Measurements from ENCODE around the gene SEMA5B.

Gene SEMA5B

DNA sequence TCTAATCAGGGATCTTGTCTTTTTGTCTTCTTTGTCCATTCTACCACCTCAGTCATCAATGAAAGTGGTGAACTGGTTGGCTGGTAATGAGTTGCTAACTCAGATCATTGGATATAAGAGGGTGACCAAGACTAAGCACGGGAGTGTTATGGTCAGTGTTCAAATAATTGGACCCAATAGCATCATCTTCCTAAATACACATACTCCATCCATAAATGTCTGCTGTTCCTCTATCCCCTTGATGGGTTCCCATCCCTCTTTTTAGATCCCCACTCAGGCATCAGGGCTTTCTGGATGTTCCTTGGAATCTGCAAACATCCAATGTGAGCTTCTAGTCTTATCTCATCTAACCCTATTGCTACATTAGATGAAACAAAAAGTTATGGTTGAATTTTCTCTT, 3.5 kb downstream of the SEMA5B start:
- no peak for DNase-seq (ENCODE audit: low spot score)

DNA sequence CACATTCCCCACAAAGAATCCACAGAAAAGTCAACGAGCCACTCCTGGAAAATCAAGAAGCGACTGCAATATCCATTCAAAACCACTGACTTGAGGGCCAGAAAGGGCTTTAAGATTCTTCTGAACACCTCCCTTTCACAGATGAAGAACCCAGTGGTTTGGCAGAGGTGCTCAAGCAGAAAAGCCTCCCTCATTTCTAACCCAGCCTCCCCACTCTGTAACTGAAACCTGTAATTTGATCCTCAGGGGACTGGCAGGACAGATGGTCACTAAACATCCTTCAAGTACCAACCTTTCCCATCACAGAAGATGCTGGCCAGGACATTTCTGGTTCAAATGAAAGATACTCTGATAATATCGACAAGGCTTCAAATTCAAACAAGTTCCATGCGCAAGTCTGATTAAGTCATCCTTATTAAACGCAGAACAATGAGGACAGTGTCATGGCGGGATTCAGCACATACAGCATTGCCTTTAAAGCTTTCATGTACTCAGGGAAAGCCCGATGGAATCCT, 5.5 kb downstream of the SEMA5B start:
- DNase-seq (ENCODE audit: low spot score), result no peak

GRCh38 chr3:123021388-123021787, 6.2 kb downstream of the SEMA5B start:
- DNase-seq (ENCODE audit: low spot score), result no peak

DNA sequence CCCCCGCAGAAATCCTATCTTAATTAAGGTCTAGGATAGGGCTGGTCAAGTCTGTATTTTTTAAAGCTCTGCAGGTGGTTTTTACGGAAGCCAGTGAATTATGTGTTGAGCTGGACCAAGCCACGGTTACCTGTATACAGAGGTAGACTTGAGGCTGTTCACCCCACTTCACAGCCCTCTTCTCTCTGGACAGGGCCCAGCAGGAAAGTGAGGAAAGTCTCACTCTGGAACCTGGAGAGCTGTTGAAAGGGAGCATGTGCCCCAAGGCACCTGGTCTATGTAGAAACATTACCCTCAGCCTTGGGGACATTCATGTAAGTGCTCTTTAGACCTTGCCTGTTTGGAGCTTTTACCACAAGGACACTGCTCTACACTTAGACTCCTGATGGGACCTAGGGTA, 6.9 kb downstream of the SEMA5B start:
- DNase-seq (ENCODE audit: low spot score), result no peak

- no peak for DNase-seq (ENCODE audit: low spot score)
These were observed 8.0 kb downstream of the SEMA5B start for GRCh38 chr3:123019591-123019990.

DNA sequence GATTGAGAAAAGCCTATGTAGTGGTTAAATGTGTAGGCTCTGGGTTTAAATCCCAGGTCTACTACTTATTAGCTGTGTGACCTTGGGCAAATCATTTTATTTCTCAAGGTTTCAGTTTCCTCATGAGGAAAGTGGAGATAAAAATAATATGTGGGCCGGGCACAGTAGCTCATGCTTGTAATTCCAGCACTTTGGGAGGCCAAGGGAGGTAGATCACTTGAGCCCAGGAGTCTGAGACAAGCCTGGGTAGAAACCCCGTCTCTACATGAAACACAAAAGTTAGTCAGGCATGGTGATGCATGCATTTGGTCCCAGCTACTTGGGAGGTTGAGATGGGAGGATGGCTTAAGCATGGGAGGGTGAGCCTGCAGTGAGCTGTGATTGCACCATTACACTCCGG, 8.4 kb downstream of the SEMA5B start:
- no peak for DNase-seq (ENCODE audit: low spot score)

GRCh38 chr3:123018683-123019082, 8.9 kb downstream of the SEMA5B start:
- DNase-seq (ENCODE audit: low spot score), result no peak

- DNase-seq (ENCODE audit: low spot score), result no peak
These were observed 12.0 kb downstream of the SEMA5B start for GRCh38 chr3:123015596-123015995.

DNA sequence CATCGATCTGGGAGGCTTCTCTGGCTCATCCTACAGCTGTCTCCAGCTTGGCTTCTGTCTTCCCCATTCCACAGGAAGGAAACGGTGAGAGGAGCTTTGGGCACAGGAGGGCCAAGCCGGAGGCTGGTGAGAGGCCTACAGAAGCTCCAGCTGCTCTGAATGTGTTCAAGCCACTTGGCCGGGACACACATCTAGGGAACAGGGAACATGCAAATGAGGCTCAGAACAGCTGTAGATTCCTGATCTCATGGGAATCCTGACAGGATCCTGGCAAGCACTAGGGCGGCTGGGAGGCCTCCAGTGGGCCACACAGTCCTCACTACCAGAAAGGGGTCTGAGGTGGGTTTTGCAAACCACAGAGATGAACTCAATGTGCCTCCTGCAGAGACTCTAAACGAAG, 13.7 kb downstream of the SEMA5B start:
- DNase-seq (ENCODE audit: low spot score), result no peak

GRCh38 chr3:123012652-123013051, 14.9 kb downstream of the SEMA5B start:
- DNase-seq (ENCODE audit: low spot score), result no peak

GRCh38 chr3:123011447-123011846, 16.1 kb downstream of the SEMA5B start:
- DNase-seq (ENCODE audit: low spot score), result no peak

DNA sequence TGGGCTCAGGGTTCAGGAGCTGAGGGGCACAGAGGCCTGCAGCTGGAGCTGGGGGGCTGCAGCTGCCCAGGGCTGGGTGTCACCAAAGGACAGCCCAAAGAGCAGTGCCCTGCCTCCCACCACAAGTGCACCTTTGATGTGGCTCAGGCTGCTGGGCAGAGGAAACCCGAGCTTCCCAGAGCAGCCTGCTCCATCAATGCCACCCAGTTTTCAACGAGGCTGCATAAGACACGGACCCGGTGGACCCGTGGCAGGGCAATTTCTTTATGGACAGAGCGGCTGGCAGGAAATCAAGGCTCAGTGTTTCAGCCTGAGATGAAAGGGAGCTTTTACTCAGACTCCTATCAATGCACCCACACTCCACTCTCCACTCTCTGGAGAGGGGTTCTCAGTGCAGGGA, 18.7 kb downstream of the SEMA5B start:
- no peak for DNase-seq (ENCODE audit: low spot score)

DNA sequence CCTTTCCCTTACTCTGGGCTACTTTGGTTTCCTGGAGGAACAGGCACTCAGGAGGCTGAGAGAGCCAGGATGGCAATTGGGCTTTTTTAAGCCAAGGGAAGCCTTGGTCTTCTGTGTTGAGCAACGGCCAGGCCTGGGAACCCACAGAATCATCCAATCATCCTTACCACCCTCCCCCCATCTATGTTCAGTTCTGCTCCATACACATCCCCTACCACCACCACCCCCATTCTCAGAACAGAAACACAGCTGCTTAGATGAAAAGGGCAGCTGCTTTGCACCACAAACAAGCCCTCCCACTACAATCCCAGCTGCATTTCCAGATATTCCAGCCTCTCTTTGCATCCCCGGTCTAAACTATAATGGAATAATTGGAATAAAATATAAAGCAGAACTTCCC, 21.0 kb downstream of the SEMA5B start:
- no peak for DNase-seq (ENCODE audit: low spot score)

GRCh38 chr3:123005291-123005690, 22.3 kb downstream of the SEMA5B start:
- no peak for DNase-seq (ENCODE audit: low spot score)

DNA sequence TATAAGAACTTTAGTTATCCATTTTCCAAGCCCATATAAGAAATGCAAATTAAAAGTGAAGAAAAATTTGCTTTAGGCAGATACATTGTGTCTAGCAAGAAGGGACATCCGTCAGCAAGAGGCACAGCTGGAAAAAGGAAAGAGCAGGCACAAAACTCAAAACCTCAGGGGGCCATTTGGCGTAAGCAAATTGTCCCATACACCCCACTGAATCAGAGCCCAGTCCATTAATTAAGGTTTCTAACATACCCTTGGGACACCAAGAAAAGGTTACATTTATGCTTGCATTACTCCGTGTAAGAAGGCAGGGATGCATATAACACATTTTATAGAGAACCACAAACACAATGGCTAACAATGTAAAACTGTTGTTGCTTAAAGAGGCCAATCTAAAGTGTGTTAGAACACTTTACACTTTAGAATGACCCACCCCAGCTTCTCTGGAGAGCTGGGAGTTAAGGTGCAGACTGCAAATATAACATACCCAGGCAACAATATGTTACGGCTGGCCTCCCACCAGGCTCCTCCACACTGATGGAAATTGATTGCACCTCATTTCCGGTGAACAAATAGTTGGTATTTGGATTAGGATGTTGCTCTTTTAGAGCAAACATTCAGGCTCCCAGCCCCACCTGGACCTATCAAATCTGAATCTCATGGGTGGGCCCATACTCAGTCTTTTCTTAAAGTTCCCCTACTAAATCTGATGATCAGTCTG, 23.2 kb downstream of the SEMA5B start:
- DNase-seq (ENCODE audit: low spot score), result no peak

DNA sequence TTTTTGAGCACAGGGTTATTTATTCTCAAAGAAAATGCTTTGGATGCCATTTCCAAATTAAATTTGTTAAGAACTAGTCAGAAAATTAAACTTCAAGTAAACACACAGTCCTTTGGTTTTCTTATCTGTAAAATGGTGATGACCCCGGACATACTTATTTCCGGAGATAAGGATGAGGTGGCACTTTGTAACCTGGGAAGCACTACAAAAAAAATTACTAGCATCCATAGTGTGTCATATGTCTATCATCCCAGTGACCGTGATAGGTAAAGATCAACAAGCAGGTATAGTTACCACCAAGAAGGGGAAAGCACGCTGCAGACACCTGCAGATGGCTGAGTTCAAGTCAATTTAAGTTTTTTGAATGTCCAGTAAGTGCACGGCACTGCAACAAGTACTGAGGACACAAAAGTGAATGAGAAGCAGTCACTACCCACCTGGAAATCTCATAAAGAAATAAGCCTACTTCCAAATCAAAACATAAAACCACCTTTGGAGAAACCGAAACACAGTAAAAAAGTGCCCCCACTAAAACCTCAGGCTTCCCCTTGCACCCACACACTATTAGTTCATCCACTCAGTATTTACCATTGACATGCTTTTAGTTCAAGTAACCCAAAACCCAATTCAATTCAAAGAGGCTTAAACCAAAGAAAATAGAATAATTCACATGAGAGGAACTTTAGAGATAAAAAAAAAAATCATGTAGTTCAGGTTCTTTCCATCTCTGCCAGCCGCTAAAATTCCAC, 24.6 kb downstream of the SEMA5B start:
- no peak for DNase-seq (ENCODE audit: low spot score)

DNA sequence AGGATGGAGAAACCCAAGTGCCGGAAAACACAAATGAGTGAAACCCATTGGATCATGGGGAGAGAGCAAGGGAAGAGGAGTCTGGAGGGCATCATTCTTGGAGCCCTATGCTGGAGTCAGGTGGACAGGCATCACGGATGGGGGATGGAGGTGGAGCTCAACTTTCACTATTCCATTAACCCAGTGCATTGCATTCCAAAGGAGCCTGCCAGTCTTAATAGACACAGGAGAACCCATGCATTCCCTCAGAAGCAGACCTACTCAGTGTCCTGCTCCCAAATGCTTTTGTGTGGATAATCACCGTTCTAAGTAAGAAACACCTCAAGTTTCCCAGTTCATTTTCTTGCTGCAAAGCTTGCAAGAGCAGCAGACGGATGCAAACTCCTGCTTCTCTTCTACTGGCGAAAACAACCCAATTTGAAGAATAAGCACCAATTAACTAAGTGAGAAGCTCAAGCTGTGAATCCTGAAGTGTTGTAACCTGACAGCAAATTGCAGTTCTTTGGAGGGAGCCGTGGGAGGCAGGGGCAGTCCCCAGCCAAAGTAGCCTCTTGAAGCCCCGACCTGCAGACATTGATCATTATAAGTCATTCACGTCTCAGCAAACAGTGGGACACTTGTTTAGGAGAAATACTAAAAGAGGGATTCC, 25.3 kb downstream of the SEMA5B start:
- no peak for DNase-seq (ENCODE audit: low spot score)

- no peak for DNase-seq (ENCODE audit: low spot score)
These were observed 28.7 kb downstream of the SEMA5B start for GRCh38 chr3:122998856-122999255.

GRCh38 chr3:122998206-122998605, 29.4 kb downstream of the SEMA5B start:
- DNase-seq (ENCODE audit: low spot score), result no peak

- no peak for DNase-seq (ENCODE audit: low spot score)
These were observed 31.5 kb downstream of the SEMA5B start for GRCh38 chr3:122996038-122996580.

DNA sequence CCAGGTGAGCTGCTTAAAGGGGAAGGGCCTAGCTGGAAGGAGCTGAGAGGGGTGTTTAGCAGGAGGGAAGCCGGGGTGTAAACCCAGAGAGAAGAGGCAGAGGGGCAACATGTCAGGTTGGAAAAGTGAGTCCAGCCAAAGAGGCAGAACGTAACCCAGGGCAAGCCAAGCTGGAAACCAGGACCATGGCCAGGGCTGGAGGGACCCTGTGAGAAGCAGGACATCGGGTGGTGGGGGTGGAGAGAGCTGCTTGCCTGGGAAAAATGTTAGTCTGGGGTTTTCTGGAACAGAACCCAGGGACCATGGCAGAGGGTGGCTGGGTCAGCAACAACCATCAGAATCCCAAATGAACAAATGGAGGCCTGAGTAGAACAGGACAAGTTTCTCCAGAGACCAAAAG, 32.6 kb downstream of the SEMA5B start:
- no peak for DNase-seq (ENCODE audit: low spot score)

- no peak for DNase-seq (ENCODE audit: low spot score)
These were observed 34.2 kb downstream of the SEMA5B start for GRCh38 chr3:122993124-122993978.

Data from hepatic stellate cell (primary cell).